ENCODE results near the gene DUSP22.
A peak's percentile ranks its signal among the peaks of the same experiment; 100 is the strongest.

Gene DUSP22

DNA sequence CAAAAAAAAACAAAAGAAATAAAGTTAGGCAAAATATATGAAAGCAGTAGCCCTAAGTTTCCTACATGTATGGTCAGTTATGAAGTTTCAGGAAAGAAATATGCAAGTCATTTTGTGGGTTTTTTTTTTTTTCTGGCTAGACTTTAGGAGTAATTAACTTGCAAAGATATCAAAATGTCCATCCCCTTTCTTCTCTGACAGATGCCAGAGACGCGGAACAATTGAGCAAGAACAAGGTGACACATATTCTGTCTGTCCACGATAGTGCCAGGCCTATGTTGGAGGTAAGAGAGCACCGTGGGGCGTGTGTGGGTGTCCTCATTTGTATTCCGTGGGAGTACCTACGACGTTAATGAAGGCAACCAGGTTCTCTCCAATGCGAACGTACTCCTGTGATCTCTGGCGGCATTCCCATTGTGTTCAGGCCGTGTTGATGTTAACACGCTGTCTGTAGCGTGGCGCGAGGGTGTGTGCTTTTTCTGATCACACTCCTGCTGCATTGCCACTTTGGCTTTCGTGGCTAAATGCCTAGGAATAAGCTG is 19.5 kb downstream of the DUSP22 start:
- peak in 2 of 4 experiments; percentile 41 to 46 for DNase-seq

DNA sequence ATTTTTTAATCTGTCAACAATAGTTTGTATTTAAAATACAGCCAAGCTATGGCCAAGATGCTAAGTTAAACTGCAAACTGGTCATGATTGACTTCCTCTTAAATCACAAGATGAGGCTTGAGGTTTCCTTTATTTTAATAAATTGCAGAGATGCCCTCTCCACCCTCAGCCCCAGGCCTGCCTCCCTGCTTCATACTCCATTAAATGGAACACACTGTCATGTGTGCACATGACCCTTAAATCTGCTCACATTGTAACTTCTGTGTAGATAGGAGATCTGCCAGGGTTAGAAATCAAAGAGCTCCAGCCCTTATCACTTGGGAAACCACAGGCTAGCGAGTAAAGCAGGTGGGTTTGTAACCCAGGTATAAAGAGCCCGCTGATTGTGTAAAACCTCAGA is 20.8 kb downstream of the DUSP22 start:
- DNase-seq = peak; percentile 82 to 95 (median 90)

DNA sequence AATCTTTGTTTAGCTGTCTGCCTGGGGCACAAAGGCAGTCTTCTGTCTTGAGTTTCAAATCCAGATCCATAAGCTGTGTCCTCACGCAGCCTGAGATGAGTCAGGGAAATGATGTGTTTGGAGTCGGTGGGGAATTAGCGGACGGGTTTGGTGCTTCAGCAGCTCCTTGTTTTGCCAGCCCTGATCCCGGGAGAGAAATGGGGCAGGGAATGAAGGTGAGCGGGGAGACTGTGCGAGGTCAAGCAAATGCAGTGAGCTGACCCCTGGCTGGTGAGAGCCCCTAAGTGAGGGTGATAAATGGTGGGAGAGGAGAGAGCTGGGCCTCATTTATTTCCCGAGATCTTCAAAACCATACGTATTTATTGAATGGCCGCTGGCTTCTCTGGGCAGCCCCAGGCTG is 21.6 kb downstream of the DUSP22 start:
- peak in 1 of 4 experiments; percentile 23 for DNase-seq

DNA sequence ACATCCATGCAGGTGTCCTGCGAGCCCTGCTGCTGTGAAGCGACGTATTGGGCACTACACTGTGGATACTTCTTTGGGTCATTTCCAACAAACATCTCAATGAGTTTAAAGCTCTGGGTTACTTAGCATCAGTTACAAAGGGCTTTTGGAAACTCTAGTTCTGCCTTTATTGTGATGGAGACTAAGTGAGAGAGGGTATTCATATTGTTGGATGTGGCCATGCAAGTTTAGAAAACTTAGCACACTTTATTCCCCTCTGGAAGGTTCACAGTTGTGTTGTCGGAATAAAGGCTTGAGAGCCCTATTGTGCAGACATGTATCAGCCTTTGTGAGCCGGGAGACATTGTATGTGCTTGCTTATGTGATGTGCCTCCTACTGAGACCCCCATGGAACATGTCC is 22.1 kb downstream of the DUSP22 start:
- no peak for DNase-seq

DNA sequence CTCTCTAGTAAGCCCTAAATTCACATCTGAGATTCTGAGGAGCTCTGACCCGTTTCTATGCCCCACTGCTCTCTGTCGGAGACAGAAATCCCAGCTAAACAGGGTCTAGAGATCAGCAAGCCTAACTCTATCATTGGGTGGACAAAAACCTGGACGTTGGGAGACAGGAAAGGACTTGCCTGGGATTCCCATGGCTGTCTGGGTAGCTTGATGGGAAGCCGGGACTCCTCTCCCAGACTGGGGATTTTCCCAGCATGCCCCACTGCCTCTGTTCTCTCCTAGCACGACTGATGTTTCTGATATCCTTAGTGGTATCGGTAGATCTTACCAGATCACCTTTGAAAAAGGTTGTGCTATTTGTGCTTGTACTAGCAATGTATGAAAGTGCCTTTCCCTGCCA is 22.9 kb downstream of the DUSP22 start:
- no peak for DNase-seq

DNA sequence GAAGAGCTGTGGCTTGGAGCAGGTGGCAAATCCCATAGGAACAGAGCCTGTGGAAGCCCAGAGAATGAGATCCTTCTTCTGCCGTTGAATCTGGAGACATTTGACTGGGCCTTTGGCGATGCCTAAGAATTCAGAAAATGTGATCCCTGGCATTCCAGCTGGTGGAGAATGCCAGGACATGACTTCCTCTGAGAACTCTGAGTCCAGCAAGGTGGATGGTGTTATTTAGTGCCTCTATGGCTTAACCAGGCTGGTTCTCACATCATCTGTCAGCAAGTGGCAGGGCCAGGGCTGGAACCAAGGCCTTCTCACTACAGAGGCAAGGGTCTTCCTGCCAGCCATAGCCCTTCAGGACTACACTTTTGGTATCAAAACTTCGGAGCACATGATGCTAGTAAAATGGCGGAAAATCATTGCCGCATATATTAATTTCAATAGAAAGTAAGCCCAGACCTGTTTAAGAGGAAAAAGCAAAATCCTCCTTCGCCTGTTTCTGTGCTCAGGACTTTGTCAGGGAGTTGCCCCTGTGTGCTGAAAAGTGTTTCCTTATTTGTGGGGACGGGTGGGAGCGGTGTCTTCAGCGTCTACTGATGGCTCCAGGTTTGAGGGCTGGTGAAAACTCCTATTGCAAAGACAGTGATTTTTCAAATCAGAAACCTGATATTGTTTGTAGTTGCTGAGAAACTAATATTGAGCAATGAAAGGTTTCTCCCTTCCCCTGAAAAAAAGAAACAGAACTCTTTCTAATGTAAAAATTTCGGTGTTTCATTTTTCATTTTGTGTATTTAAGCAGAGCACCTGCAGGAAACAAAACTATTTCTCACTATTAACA is 23.9 kb downstream of the DUSP22 start:
- no peak for DNase-seq

DNA sequence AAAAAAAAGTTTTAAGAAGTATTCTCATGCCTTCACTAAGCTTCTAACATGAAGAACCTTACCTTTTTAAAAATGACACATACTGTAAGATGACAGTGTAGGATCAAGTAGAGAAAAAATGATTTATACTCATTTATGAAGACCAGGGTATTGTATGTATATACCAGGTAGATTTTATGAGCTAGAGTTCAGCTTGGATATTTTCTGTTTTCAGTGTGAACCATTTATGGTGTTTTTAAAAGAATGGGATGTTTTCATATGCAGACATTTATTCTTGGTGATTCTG is 24.4 kb downstream of the DUSP22 start:
- DNase-seq = no peak

DNA sequence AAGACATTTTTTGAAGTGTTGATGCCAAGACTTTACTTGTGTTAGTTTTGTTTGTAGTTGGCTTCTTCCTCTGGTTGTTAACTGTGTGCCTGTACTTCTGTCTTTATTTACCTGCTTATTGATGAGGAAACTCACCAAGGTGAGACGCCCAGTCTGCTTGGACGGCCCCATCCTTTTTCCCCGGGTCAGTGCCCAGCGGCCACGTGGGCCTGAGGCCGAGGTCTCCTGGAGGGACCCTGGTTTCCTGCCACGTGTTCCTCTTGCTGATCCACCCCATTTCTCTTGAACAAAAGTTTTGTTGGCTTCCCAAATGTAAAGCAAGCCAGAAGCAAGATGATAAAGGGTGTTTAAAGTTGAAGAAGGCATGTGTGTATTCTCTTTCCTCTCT is 24.8 kb downstream of the DUSP22 start:
- no peak for DNase-seq

DNA sequence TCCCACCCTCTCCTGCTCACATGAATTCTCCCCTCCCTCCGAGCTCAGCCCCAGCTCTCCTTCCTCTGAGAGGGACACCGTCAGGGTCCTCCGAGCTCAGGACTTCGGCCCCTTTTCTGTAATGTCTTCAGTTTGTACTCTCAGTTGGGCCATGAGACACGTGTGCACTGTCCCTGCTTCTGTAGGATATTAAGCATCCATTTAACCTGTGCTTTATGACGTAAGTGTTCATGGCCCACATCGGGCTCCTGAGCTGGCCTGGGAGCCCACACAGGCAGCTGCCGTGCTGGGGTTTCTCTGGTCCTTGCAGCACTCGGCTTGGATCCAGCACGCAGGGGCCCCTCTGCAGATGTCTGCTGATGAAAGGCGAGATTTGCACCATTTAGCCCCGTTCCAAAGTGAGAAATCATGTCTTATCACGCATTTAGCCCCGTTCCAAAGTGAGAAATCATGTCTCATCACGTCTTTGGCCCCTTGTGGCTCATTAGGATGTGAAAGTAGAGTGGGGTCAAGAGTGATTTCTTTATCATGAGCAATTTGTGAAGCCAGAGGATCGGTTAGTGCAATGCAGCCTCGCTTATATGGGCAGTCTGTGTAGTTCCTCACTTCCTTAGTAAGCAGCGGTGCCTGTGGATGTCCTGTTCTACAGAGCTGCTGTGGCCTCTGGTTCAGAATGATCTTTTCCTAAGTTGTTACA is 25.3 kb downstream of the DUSP22 start:
- DNase-seq = peak; percentile 26 to 61 (median 44)

DNA sequence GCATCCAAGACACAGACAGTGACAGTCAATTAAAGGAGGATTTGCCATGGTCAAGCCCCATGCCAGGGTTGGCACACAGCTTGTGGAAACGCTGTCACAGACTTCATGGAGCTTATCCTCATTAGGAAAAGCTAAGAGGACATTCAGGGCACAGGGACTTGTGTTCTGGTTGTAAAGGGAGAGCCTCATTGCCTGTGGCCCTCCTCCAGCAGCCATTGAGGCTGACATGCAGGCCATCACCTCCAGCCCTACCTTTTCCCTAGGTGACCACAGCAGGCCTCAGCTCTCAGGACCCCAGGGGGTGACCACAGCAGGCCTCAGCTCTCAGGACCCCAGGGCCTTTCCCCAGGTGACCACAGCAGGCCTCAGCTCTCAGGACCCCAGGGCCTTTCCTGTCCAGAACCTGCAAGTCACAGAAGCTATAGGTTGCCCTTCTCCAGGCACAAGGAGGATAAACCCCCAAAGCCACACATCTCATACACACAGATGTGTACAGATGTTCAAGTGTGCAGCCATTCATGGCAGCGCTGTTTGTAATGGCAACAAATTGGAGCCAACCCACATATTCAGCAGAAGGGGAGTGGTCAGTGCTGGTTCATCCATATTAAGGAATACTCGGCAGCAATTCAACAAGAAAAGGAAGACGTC is 26.1 kb downstream of the DUSP22 start:
- DNase-seq = no peak

DNA sequence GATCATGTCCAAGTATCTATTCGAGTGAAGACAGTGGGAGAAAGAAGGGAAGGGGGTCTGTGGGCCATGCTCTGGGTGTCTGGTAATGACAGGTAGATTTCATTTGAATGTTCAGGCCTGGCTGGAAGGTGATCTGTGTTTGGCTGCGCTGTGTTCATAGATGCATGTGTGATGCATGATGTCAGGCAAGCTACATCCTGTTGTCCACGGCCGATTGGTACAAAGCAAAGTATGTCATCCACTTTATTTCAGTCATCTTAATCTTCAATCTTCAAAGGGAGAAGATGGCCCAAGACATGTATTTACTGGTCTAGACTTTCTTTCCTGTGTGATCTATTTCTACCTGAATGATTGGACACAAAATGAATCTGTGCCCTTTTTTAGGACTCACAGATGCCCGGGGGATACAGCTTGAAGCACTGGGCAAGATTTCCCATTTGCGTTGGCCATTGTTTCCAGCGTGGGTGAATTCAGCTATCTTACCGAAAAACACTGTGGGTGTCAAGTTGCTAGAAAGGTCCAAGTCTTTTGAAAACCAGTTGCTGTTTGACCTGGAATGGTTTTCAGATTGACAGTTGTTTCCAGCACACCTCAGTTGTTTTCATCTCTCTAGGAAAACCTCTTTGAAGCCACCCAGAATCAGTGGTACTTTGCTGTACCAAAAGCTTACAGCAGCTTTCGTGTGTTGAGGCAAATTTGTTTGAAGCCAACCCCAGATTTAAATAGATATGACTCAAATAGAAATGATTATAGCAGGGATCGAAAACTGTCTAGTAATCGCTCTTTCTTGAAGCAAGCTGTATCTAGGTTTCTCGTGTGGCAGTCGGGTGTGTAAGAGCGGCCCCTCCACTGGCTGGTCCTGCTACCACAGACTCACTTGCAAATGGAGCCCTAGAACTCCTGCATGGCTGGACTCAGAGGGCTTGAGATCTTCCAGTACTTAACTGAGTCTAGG is 27.2 kb downstream of the DUSP22 start:
- DNase-seq = no peak

DNA sequence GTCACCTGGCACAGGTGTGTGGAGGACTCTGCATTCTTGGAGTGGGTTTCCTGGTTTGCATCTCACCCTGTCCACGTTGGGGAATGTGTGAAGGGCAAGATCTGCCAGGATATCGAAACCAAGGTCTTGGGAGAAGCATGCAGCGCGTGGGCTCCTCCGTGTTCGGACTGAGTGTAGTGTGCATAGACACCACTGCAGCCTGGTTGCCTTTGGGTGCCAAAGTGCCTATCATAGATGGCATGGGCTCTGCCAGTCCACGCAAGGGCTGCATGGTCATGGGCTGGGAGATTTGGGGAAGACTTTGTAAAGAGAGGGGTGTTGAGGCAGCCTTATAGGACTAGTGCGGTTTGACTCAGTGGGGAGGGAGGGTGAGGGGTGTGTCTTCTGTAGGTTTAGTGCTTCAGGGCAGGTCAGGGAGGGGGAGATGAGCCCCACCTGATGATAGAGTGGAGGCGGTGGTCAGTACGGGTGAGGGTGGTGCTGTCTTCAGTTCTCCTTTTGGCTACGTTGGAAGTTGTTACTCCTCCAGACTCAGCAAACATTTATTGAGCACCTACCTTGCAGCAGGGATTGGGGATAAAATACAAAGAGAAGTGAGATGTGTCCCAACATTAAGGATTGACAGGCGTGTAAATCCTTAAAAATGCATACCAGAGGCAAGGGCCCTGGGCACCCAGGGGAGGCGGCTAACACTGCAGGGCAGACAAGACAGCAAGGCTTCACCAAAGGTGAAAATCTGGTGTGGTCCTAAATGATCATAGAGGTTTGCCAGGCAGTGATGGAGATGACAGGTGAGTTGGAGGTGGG is 28.3 kb downstream of the DUSP22 start:
- no peak for DNase-seq

DNA sequence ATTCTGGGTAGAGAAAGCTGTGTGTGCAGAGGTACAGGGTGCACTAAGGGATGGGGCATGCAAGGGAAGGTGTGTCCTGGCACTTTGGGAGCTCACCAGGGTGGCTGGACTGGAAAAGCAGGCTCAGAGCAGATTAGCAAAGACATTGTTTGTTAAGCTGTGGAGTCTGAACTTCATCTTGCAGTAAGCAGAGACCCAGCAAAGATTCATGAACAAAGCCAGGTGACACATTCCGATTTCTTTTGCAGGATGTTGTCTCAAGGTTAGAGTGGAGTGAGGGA is 28.8 kb downstream of the DUSP22 start:
- DNase-seq = no peak

DNA sequence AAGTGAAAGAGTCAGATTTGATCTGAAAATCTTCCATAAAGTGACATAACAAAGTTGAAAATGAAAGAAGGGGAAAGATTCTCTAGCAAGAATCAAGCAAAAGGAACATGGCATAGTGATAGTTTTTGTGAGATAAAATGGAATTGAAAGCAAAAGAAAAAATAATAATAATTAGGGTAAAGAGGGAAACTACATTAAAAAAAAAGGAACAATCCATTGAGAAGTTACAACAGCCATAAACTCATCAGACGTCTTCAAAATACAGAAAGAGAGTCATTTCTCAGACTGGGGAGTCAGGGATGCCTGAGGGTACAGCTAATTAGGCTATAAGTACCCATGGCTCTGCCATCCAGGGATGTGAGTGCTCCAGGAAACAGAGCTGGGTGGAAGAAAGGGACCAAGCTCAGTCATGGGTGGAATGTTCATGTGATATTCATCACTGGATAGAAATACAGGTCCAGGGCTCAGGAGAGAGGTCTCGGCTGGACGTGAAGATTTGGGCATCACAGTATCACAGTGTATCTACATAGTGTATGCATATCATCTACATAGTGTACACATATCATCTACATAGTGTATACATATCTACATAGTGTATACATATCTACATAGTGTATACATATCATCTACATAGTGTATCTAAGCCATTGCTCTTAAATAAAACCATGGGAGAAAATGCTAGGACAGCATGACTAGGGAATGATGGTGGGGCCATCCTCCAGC is 29.4 kb downstream of the DUSP22 start:
- DNase-seq = peak in 2 of 4 experiments; percentile 34 to 38

DNA sequence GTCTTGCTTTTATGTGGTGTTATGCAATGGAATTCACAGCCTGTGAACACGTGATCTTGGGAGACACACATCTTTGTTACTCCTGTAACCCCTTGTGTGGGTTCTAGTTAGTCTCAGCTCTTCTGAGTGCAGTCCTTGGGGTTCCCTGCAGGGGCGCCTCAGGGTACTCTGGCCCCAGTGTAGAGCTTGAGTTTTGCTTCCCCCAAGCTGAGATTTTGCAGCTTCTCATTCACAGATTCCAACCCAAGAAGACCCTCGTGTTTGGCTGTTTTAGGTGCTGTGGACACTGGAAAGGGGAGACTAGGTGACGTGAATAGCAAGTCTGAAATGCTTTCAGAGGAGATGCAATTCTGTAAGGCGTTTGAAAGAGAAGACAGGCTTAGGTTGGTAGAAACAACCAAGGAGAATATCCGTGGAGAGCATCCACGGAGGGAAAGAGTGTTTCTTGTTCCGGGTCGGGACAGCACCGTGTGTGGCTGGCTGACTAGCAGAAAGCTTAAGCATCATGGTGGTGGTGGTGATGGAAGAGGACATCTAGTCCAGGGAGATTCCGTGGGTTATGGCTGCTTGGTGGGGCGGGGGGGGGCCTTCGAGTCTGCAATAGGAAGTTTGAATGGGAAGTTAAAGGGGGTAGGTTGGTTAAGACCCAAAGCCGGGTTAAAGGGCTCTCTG is 30.1 kb downstream of the DUSP22 start:
- no peak for DNase-seq

DNA sequence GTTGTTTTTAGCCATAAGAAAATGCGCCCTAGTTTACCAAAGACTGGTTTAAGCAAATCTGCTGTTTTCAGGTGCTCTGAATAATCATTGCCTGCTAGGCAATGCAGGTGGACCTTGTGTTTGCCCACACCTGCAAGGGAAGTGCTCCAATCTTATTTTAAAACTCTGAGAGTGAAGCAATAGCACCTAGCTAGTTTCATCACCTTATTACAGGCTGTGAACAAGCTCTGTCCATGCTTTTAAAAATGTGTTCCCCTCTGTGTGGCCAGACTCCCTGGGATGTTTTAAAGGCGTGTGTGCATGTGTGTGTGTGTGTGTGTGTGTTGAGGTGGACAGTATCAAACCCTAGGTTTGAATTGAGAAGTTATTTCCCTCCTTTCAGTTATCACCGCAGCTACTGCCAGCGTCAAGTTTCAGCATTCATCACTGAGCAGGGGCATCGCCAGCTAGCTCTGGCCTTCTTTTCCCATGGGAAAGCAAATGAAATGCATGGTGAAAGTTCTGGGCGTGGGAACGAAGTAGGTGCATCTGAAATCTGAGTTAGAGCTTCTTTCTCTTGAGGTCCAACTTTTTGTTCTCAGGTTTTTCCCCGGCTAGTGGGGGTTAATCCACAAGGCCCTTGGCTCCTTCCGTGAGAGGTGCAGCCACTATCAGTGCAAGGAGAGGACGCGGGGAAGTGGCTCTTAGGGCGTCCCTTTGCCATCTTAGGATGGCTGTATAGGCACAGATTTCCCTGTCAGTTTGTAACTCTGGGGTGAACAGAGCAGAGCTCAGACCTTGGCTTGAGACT is 30.8 kb downstream of the DUSP22 start:
- DNase-seq = no peak

DNA sequence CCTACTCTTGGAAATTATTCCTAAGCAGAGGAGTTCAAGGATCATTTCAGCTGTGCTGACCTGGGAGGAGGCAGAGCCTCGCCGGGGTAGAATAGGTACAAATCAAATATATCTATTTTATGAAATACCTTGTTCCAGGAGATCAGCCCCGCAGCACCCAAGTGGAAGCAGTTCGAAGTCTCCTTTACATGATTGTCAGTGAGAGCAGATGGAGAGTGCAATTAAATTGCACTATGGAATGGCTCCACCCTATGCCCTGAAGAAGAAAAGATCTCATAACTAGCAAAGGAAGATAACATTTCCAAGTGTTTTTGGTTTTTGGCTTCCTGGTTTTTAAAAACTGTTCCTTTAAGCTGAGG is 31.4 kb downstream of the DUSP22 start:
- DNase-seq = no peak

DNA sequence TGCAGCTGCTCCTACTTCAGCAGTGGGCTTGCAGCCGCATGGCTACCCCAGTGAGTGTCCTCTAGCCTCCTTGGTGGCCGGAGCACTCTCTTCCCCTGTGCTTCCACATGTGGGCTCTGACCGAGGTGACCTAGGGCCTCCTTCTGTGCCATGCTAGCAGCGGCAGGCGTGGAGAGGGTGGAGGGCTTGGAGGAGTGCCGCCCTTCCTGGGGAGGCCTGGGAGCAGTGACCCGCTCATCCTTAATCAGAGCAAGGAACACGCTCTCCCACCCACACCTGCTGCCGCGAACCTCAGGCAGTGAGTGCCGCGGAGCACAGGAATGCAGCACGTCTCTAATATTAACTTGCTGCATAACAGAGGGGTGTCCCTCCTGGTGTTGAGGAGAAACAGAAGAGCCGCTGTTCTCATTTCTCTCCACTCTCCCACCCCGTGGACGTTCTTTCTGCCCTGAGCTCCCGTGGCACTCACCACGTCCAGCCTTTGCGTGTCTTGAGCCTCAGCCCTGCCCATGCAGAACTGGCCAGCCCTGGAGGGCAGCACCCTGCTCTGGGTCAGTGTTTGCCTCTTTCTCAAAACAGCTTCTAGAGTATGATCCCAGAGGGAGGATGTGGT is 31.9 kb downstream of the DUSP22 start:
- DNase-seq = no peak

DNA sequence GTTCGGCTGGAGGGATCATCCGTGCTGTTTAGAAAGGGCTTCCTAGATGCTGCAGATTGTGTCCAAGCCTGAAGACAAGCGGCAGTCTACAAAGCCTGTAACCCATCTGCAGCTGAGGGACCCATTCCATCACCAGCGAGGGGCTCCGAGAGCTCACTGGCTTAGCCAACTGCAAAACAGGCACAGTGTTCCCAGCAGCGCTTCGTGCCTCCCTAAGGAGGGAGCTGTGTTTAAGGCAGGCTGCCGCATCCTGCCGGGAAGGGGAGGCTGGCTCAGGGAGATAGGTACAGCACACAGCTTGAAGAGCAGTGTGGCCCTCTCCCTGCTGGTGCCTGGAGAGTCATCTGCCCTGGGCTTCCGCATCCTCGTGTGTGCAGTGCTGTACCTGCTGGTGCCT is 32.4 kb downstream of the DUSP22 start:
- DNase-seq = no peak
